ENCODE results near the gene ZNF879.

The ZNF879 gene

GRCh38 chr5:178988436-178989220 lies 35.0 kb upstream of the ZNF879 start:
- TF ChIP-seq CTCF (IDR thresholded peaks at IDR 0.05; ENCODE audit: low read depth, low read length) = no peak
- no peak overlapping the region for H3K4me3 ChIP-seq (ENCODE audit: low read depth, low read length)
- in situ Hi-C loops (cut with HindIII; ENCODE audit: low sequenced_read_pairs) = no loop called here
- DNase-seq (ENCODE audit: low read depth, low spot score) = no peak

GRCh38 chr5:178989311-178989710 lies 34.3 kb upstream of the ZNF879 start:
- no peak overlapping the region for H3K4me3 ChIP-seq (ENCODE audit: low read depth, low read length)
- DNase-seq (ENCODE audit: low read depth, low spot score) = no peak
- no peak for TF ChIP-seq CTCF (IDR thresholded peaks at IDR 0.05; ENCODE audit: low read depth, low read length)
- in situ Hi-C loops (cut with HindIII; ENCODE audit: low sequenced_read_pairs) = no loop called here

GRCh38 chr5:178990491-178990890 lies 33.1 kb upstream of the ZNF879 start:
- H3K4me3 ChIP-seq (ENCODE audit: low read depth, low read length) = no peak overlapping the region
- no peak for TF ChIP-seq CTCF (IDR thresholded peaks at IDR 0.05; ENCODE audit: low read depth, low read length)
- no peak for DNase-seq (ENCODE audit: low read depth, low spot score)
- in situ Hi-C loops (cut with HindIII; ENCODE audit: low sequenced_read_pairs) = no loop called here

GRCh38 chr5:178991190-178992145 lies 32.1 kb upstream of the ZNF879 start:
- no peak for DNase-seq (ENCODE audit: low read depth, low spot score)
- no peak for TF ChIP-seq CTCF (IDR thresholded peaks at IDR 0.05; ENCODE audit: low read depth, low read length)
- in situ Hi-C loops (cut with HindIII; ENCODE audit: low sequenced_read_pairs) = no loop called here
- no peak overlapping the region for H3K4me3 ChIP-seq (ENCODE audit: low read depth, low read length)

GRCh38 chr5:178992291-178992895 lies 31.2 kb upstream of the ZNF879 start:
- in situ Hi-C loops (cut with HindIII; ENCODE audit: low sequenced_read_pairs) = no loop called here
- DNase-seq (ENCODE audit: low read depth, low spot score) = no peak
- TF ChIP-seq CTCF (IDR thresholded peaks at IDR 0.05; ENCODE audit: low read depth, low read length) = no peak
- no peak overlapping the region for H3K4me3 ChIP-seq (ENCODE audit: low read depth, low read length)

- DNase-seq (ENCODE audit: low read depth, low spot score) = no peak
- in situ Hi-C loops (cut with HindIII; ENCODE audit: low sequenced_read_pairs) = no loop called here
Observed at GRCh38 chr5:178993236-178993765, 30.3 kb upstream of the ZNF879 start.

More at GRCh38 chr5:178993236-178993765, 30.3 kb upstream of the ZNF879 start:
- TF ChIP-seq CTCF (IDR thresholded peaks at IDR 0.05; ENCODE audit: low read depth, low read length) = no peak
- H3K4me3 ChIP-seq (ENCODE audit: low read depth, low read length) = no peak overlapping the region
